Adrenal gland (tissue), 12 donors: ENCODE results near the gene STK39. TPM values are rescaled to one million over a fixed set of nuclear protein-coding genes. Genes with fewer than 3 reads are reported as not detected.

Source experiments
- DNase-seq, 7 donors: peaks; one replicate each; pipeline ENCODE4 v3.0.0-alpha.2; 2019 to 2020
- H3K27ac ChIP-seq, 5 donors: fragments of 200-600 bp; sonication (generic) in 4 of 5; 1 replicate in 3 of 5; 2 replicates in 2 of 5; pipeline versions ENCODE4 v1.5.1 to v1.8.0; 2016 to 2020; ENCODE audit warnings: mild to moderate bottlenecking in 1 of 5
- H3K27me3 ChIP-seq: fragments of 200-600 bp; 2 replicates; pipeline ENCODE4 v1.8.0; 2021
- H3K36me3 ChIP-seq, 2 donors: fragments of 200-600 bp; replicated peaks in 1 of 2; 1 replicate in 1 of 2; 2 replicates in 1 of 2; pipeline versions ENCODE4 v1.5.1 to v1.8.0; 2018 to 2022
- H3K4me1 ChIP-seq, 2 donors: fragments of 200-600 bp; replicated peaks in 1 of 2; 1 replicate in 1 of 2; 2 replicates in 1 of 2; pipeline versions ENCODE4 v1.5.1 to v1.8.0; 2018 to 2021
- H3K4me3 ChIP-seq, 4 donors: fragments of 200-600 bp; sonication (generic) in 3 of 4; one replicate each; pipeline ENCODE4 v1.5.1; 2016 to 2018
- H3K9me3 ChIP-seq, 3 donors: fragments of 200-600 bp; sonication (generic) in 1 of 3; replicated peaks in 1 of 3; 1 replicate in 2 of 3; 2 replicates in 1 of 3; pipeline versions ENCODE4 v1.5.1 to v1.8.0; 2016 to 2021
- POLR2A ChIP-seq, 2 donors: fragments of 450-650 bp; IDR thresholded peaks; one replicate each; pipeline ENCODE4 v1.6.1; 2017; ENCODE audit warnings: antibody characterized with exemption in 2 of 2, mild to moderate bottlenecking in 2 of 2, moderate library complexity in 1 of 2
- WGBS, 4 donors: extraction: QIAGEN DNeasy Blood & Tissue Kit in 2 of 4; methylation state at CpG; one replicate each; pipeline versions ENCODE4 v1.1.5 to v1.1.7; 2013 to 2017; 5-methylcytosine and 5-hydroxymethylcytosine counted together
- intact Hi-C, 2 donors: fragments of 100-400 bp; cut with DNase I; formaldehyde crosslinking; loops; one replicate each; pipeline versions ENCODE4 v1.14.1 to v1.15.0; 2022 to 2023
- polyA plus RNA-seq, 3 donors: library from polyadenylated mRNA; stranded (reverse); fragments of 200-250 nt in 2 of 3; fragments of 350-450 nt in 1 of 3; fragmentation: Illumina TruSeq in 1 of 3; extraction: RNeasy Lipid Tissue Mini Kit (QIAGEN cat#74804) in 1 of 3; gene quantifications; one replicate each; pipeline ENCODE4 v1.2.3, GENCODE V29; 2013 to 2014
- total RNA-seq, 9 donors: library from RNA; depleted of rRNA in 4 of 9; stranded (reverse); fragments of >200 nt in 4 of 9; fragments of 120-200 nt in 1 of 9; fragmentation: NEBNext Ultra II Directional in 1 of 9; extraction: Animal tissue kit (Norgen Biotek cat#: 25700) in 1 of 9; gene quantifications; one replicate each; pipeline versions ENCODE4 v1.1.0 to v1.2.4, GENCODE V29; 2013 to 2023
- TF ChIP-seq, protein P1 (sequence below), 6 experiments: fragments of 450-650 bp in 4 of 6; fragments of 200-600 bp in 2 of 6; sonication (generic) in 1 of 6; IDR thresholded peaks; 1 replicate in 5 of 6; 2 replicates in 1 of 6; pipeline versions ENCODE4 v1.5.1 to v1.8.0; 2016 to 2021; ENCODE audit warnings: antibody characterized with exemption in 6 of 6, mild to moderate bottlenecking in 2 of 6, moderate library complexity in 1 of 6
- donor health status: healthy with polysubstance abuse.
- donor health status: Bipolar disorder and iron deficiency.
- donor health status: DM: yes; HTN: yes; CAD: no.
- donor health status: DM: no; HTN: no; CAD: no.
- donor health status: DM: no; HTN: no; CAD: no.
- donor health status: DM: yes; HTN: yes; CAD: no.

The STK39 gene
- total and polyA plus RNA-seq, 12 donors = 2.4 to 11.1 (median 5.8) TPM

DNA sequence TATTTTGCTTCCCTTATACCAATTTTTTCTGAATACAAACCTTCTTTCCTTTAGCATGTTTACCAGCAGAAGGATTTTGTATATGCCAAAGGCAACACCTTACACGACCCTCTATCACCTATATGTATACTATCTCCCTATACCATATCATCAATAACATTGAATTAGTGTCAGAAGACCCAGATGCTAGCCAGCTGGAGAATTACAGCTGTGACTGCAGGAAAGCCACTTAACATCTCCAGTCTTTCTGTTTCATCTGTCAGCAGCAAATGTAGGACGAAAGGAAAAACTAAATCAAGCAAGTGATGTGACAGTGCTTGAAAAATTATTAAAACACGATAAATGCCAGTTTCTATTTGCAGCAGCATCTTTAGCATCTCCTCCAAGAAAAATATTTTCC, 193.7 kb downstream of the STK39 start:
- no peak overlapping the region for H3K27ac ChIP-seq
- WGBS, 4 donors = 64 to 75% (median 70%) methylated on average over 3 of the region's 3 CpGs
- TF ChIP-seq, protein P1, sequence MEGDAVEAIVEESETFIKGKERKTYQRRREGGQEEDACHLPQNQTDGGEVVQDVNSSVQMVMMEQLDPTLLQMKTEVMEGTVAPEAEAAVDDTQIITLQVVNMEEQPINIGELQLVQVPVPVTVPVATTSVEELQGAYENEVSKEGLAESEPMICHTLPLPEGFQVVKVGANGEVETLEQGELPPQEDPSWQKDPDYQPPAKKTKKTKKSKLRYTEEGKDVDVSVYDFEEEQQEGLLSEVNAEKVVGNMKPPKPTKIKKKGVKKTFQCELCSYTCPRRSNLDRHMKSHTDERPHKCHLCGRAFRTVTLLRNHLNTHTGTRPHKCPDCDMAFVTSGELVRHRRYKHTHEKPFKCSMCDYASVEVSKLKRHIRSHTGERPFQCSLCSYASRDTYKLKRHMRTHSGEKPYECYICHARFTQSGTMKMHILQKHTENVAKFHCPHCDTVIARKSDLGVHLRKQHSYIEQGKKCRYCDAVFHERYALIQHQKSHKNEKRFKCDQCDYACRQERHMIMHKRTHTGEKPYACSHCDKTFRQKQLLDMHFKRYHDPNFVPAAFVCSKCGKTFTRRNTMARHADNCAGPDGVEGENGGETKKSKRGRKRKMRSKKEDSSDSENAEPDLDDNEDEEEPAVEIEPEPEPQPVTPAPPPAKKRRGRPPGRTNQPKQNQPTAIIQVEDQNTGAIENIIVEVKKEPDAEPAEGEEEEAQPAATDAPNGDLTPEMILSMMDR (IDR thresholded peaks at IDR 0.05) = no peak
- TF ChIP-seq POLR2A (IDR thresholded peaks at IDR 0.05) = no peak
- intact Hi-C loops = no loop called here
- DNase-seq = no peak
- H3K36me3 ChIP-seq = no peaks in the 10 kb centered on the region
- H3K27me3 ChIP-seq = no peaks in the 10 kb centered on the region
- no peaks in the 10 kb centered on the region for H3K4me1 ChIP-seq
- no peak overlapping the region for H3K4me3 ChIP-seq
- no peaks in the 10 kb centered on the region for H3K9me3 ChIP-seq

DNA sequence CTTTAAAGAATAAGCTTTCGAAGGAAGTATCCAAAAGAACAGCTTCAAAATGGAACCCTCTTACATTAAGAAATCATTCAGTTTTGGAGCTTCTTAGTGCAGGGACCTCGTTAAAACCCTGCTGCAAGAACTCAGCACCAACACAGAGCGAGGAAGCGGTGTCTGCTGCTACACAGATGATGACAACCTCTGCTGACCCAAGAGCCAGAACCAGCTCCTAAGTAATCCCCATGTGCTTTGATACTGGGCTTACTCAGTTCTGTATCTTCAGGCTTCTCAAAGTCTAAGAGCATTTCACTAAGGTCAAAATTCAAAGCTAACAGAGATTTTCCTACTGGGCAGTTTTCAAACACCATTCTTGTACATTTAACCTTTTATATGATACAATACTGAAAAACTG, 194.6 kb downstream of the STK39 start:
- DNase-seq = no peak
- intact Hi-C loops = no loop called here
- Histone ChIP-seq H3K9me3 (no peaks in the 10 kb centered on the region), H3K36me3 (no peaks in the 10 kb centered on the region), H3K4me3 (no peak overlapping the region), H3K27me3 (no peaks in the 10 kb centered on the region), H3K4me1 (no peaks in the 10 kb centered on the region), H3K27ac (no peak overlapping the region)
- 80 to 95% (median 91%) methylated on average over 4 of the region's 4 CpGs for WGBS, 4 donors
- TF ChIP-seq, protein P1 (IDR thresholded peaks at IDR 0.05) = no peak
- TF ChIP-seq POLR2A (IDR thresholded peaks at IDR 0.05) = no peak

DNA sequence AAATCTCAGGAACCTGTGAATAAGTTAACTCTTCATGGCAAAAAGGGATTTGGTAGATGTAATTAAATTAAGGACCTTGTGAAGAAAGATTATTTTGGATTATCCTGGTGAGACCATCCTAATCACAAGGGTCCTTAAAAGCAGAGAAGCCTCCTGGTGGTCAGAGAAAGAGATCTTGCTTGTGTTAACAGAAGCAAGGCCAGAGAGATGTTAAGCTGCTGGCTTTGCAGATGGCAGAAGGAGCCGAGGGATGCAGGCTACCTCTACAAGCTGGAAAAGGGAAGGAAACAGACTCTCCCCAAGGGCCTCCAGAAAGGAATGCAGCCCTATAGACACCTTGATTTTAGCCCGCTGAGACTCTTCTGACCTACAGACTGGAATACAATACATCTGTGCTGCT, 197.0 kb downstream of the STK39 start:
- H3K27ac ChIP-seq = no peak overlapping the region
- no peak overlapping the region for H3K4me3 ChIP-seq
- no peaks in the 10 kb centered on the region for H3K36me3 ChIP-seq
- no peak for DNase-seq
- WGBS, 4 donors = 86 to 92% (median 88%) methylated on average over 2 of the region's 2 CpGs
- H3K9me3 ChIP-seq = no peaks in the 10 kb centered on the region
- no peaks in the 10 kb centered on the region for H3K4me1 ChIP-seq
- no peak for TF ChIP-seq POLR2A (IDR thresholded peaks at IDR 0.05)
- TF ChIP-seq, protein P1 (IDR thresholded peaks at IDR 0.05) = no peak
- intact Hi-C loops = no loop called here
- no peaks in the 10 kb centered on the region for H3K27me3 ChIP-seq

DNA sequence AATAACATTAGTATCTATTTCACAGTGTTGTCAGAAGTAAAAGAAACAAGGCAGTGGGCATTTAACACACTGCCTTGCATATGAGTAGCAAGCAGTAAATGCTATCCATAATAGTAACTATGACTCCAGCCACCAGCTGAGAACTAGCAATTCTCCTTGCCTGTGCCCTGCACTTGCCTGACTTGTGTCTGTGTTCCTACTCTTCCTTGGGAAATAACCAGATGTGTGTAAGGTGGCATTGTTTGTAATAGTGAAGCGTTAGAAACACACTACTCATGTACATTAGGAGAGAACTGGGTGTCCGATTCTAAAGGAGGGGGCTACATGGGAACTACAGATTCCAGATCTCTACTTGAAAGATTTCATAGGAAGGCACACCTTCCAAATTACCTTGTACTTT, 197.8 kb downstream of the STK39 start:
- no peak overlapping the region for H3K27ac ChIP-seq
- H3K36me3 ChIP-seq = no peaks in the 10 kb centered on the region
- intact Hi-C loops = no loop called here
- H3K4me3 ChIP-seq = no peak overlapping the region
- H3K9me3 ChIP-seq = no peaks in the 10 kb centered on the region
- H3K27me3 ChIP-seq = no peaks in the 10 kb centered on the region
- DNase-seq = no peak
- TF ChIP-seq, protein P1 (IDR thresholded peaks at IDR 0.05) = no peak
- no peak for TF ChIP-seq POLR2A (IDR thresholded peaks at IDR 0.05)
- H3K4me1 ChIP-seq = no peaks in the 10 kb centered on the region
- 95 to 98% (median 97%) methylated on average over 2 of the region's 2 CpGs for WGBS, 4 donors
